Stimulated activated CD8-positive, alpha-beta memory T cell treated with anti-CD3 and anti-CD28 coated beads, Interleukin-12 subunit alpha, Interleukin-12 subunit beta, amount 100 ng/mL, for 24 hours (primary cell): Measurements from ENCODE around the gene ANKUB1.
"Not testable (repeated sequence)": the region's sequence is repeated elsewhere in the genome, so short reads cannot be mapped to it uniquely, and the experiment has no call there.

Experiments
- DNase-seq: peaks from one replicate; pipeline ENCODE4 v3.0.0-alpha.2; 2020; ENCODE audit errors: extremely low read depth

The ANKUB1 gene, protein sequence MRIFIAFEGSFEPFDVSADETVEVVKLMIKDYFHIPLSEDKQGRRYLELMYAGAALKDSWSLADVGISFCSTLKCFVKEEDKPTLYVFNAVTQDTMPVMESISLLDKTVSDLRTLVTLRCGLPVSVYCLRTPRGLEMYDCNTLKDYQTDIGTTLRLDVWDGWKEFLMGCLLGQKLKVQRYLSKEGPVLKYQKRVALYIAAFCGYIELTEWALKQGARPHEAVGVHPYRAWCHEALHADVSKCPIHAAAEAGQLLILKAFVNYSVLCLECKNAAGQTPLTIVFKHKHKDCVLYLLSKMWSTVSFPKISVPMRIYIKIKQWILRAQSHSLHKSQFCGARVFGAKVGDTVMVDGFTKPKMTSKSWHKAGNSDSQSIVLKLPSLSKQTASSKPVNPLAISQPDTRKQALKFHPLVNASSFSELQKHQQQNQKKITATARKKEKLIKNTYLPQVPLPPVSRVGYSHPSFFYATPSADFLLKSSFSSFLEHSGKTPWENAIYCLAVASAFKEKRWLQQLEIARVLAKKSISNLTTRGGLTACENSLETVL

DNA sequence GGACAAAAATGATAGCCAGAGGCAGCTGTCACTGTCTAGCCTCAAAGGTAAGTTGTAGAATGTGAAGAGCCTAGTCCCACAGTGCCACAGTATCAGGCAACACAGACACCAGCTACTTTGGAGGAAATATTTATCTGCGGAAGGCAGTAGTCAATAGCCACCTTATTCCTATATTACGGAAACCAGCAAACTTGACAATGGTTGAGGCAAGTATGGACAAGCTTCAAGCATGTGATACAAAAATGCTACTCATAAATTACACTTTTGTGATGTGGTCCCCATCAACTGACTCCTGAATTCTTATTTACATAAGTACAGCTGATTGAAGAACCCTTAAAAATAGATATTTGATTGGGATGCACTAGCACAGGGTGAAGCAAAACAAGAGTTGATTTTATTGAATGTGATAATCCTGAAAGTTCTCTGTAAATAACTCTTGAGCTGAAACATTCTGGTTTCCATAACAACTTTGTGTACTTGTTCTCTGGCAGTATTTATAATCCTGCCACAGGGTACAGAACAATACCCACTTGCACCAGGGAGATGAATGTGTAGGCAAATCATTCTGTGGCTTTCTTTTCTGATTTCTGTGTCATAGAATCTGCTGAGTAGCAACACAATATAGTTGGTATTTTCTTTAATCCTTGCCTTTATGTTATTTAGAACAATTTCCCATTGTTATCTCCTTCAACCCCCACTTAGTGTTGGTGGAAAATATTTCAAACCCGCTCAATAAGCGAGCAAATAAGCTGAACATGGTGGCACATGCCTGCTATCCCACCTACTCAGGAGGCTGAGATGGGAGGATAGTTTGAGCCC lies at the start of gene ANKUB1:
TSS of gene ANKUB1 (minus strand) at position 103 of the 819 bp plus-strand sequence. CDS start 188 bp downstream, outside the sequence.
- no peak for DNase-seq

DNA sequence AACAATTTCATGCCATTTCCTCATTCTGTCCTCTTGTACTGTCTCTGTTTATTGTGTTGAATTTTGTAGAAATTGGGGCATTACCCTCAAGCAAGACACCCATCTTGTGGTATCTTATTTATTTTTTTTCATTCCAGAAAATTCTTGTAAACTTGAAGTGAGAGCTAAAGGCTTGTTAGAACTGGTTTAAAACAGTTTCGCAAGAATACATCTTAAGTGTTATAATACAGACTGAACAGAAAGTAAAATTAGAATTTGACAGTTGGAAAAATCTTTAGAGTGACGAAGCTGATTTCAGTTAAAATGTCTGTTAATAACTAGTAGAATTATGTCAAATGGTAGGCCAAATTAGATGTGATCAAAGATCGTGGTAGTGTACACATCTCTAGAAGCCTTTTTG lies 47.5 kb upstream of the ANKUB1 start:
- no peak for DNase-seq

DNA sequence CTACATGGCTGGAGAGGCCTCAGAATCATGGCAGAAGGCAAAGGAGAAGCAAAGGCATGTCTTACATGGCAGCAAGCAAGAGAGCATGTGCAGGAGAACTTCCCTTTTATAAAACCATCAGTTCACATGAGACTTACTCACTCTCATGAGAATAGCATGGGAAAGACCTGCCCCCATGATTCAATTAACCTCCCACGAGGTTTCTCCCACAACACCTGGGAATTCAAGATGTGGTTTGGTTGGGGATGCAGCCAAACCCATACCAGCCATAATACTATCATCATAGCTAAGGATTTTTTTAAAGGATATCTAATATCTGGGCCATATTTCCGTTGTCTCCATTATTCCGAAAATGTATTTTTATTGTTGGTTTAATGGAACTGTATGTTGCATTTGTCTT lies 47.1 kb upstream of the ANKUB1 start:
- not testable (repeated sequence) for DNase-seq

DNA sequence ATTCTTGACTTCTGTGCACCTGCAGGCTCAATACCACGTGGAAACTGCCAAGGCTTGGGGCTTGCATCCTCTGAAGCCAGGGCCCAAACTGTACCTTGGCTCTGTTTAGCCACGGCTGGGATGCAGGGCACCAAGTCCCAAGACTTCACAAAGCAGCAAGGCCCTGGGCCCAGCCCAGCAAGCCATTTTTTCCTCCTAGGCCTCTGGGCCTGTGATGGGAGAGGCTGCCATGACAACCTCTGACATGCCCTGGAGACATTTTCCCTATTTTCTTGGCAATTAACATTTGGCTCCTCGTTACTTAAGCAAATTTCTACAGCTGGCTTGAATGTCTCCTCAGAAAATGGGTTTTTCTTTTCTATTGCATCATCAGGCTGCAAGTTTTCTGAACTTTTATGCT lies 46.1 kb upstream of the ANKUB1 start:
- DNase-seq, result not testable (repeated sequence)

DNA sequence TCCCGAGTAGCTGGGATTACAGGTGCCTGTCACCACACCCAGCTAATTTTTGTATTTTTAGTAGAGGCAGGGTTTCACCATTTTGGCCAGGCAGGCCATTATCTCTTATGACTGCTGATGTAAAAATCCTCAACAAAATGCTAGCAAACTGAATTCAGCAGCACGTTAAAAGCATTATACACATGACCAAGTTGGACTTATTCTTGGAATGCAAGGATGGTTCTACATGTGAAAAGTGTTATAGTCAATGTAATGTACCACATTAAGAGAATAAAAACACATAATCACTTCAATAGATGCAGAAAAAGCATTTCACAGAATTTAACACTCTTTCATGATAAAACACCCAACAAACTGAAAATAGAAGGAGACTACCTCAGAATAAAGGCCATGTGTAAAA lies 40.9 kb upstream of the ANKUB1 start:
- DNase-seq, result no peak

DNA sequence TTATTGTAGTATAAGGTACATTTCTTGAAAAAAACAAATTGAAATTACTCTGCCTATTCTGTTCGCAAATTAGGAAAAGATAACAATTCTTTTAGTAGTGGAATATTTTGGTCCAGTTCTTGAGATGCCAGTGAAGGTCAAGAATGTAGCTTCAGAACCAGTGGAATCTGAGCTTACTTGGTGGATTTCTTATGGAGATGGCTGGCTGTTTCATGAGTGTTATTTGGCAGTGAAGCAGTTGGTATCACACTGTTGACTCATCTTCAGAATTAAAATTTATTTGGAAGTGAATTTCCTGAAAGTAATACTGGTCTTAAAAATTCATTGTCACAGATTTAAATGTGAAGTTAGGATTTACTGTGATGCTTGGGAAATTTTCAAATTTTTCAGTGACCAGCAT lies 39.7 kb upstream of the ANKUB1 start:
- DNase-seq, result no peak

DNA sequence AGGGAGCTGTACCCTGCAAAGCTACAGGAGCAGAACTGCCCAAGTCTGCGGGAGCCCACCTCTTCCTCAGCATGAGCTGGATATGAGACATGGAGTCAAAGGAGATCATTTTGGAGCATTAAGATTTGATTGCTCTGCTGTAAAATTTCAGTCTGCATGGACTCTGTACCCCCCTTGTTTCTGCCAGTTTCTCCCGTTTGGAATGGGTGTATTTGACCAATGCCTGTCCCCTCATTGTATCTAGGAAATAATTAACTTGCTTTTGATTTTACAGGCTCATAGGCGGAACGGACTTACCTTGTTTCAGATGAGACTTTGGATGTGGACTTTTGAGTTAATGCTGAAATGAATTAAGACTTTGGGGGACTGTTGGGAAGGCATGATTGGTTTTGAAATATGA lies 39.0 kb upstream of the ANKUB1 start:
- no peak for DNase-seq

DNA sequence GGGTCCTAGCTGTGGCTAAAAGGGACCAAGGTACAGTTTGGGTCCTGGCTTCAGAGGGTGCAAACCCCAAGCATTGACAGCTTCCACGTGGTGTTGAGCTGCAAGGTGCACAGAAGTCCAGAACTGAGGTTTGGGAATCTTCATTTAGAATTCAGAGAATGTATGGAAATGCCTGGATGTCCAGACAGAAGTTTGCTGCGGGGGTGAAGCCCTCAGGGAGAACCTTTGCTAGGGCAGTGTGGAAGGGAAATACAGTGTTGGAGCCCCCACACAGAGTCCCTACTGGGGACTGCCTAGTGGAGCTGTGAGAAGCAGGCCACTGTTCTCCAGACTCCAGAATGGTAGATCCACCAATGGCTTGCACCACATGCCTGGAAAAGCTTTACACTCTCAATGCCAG lies 38.5 kb upstream of the ANKUB1 start:
- no peak for DNase-seq

DNA sequence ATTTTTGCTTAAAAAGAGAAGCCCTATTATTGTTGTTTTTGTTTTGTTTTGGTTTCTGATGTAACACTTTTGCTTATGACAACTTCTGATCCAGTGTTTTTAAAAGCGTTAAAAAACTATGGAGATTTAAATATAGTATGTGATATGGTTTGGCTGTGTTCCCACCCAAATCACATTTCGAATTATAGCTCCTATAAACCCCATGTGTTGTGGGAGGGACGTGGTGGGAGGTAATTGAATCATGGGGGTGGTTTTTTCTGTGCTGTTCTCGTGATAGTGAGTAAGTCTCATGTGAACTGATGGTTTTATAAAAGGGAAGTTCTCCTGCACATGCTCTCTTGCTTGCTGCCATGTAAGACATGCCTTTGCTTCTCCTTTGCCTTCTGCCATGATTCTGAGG lies 37.3 kb upstream of the ANKUB1 start:
- not testable (repeated sequence) for DNase-seq

DNA sequence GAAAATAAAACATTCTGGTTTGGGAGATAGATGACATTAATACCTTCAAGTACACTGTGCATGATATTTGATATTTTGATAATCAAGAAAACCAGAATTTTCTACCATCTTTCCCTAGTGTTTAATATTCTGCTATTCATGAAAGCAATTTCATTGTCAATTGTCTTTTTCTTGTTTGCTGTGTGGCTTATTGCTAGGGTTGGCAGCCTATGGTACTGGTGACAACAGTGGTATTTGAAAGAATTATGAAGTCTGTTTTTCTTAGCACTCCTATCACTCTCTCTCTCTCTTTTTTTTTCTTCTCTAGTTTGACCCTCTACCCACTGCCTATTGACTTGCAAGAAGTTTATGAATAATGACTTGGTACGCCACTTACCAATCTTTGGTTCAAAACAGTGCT lies 36.0 kb upstream of the ANKUB1 start:
- DNase-seq, result no peak

DNA sequence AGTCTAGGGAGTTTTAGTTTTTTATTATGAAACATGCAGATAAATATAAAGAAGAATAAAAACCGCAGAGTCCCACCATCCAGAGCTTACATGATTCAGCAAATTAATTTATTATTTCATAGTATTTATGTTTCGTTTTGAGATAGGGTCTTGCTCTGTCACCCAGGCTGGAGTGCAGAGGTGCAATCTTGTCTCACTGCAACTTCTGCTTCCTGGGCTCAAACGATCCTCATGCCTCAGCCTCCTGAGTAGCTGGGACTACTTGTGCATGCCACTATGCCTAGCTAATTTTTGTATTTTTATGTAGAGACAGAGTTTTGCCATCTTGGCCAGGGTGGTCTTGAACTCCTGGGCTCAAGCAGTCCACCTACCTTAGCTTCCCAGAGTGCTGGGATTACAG lies 34.3 kb upstream of the ANKUB1 start:
- DNase-seq, result no peak

DNA sequence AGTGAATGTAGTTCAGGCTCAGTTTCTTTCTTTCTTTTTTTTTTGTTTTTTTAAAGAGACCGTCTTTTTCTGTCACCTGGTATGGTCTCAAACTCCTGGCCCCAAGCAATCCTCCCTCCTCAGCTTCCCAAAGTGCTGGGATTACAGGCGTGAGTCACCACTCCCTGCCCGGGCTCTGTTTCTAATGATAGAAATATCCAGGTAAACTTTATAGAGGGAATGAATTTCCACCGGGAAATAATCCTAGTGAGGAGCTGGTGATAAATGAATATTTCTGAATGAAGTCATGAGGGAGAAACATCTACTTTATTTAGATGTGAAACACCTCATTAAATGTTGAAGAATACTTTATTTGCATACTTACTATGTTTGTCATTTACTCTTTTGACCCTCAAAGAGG lies 27.8 kb upstream of the ANKUB1 start:
- no peak for DNase-seq

DNA sequence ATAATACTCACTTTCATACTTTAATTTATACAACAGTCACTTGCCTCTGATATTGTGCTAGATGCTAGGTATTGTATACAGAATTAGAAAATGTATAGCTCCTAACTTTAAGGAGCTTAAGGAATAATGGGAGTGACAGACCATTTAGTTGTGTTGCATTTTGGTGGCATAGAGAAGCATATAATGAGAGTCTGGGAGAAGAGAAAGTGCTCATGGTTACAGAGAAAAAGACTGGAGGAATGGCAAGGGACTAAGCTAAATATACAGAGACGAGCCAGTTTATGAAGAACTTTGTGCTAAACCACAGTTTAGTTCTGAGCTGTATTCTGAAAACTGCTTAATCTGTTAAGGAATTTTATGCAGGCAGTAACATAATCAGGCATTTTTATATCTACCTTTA lies 27.1 kb upstream of the ANKUB1 start:
- no peak for DNase-seq

DNA sequence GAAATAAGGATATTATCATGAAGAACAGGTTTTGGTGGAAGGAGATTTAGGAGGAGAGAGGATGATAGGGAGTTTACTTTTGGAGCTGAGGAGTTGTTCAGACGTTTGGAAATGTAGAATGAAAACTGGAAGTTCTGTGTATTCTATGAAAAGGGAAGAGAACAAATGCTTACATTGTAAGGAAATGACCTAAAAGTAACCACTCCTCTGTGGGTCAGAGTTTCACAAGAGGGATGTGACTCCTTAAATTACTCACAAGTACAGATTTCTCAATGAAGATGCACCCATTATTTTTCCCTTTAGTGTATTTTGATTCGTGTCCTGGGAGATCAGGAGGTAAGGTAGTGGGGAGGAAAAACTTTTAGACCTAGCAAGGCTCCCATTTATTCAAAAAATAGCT lies 24.6 kb upstream of the ANKUB1 start:
- no peak for DNase-seq

DNA sequence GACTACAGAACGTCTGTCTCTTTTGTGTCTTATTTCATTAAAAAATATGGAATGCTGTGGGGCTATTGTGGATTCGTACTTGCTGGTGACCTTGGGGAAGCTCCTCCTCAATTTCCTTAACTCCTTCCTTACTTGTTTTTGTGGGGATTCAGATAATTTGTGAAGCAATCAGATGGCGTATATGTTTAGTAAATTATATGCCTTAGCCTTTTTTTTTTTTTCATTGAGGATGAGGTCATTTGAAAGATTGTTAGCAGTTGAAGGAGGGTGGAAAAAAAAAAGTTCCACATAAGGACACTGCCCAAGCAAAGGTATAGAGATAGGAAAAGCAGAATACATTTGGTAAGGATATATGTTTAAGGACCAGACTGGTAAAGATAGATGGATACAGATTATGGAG lies 24.0 kb upstream of the ANKUB1 start:
- DNase-seq, result no peak

DNA sequence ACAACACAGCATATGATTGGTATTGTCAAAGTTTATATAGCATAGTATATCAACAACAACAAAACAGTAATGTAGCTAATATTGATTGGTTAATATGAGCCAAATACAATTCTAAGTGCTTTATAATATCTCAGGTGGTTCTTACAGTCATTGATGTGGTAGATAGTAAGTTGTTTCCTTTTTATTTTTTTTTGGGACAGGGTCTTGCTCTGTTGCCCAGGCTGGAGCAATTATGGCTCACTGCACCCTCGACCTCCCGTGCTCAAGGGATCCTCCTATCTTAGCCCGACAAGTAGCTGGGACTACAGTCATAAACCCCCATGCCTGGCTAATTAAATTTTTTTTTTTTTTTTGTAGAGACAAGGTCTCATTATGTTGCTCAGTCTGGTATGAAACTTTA lies 23.4 kb upstream of the ANKUB1 start:
- DNase-seq, result no peak

DNA sequence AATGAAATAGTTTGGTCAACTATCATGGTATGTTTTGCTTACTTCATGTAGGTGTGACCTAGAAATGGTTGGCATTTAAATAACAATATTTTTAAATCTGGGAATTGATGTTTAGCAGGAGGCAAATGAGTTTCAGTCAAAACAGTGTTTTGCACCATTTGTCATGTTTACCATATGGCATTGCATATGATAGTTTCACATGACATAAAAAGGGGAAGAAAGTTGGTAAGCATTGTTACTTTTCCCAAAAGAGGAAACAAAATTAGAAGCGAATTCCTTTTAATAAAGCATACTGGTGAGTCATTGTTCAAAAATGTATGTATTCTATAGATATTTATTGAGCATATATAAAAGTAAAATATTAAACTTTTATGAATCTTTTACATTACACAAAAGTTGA lies 23.0 kb upstream of the ANKUB1 start:
- no peak for DNase-seq

DNA sequence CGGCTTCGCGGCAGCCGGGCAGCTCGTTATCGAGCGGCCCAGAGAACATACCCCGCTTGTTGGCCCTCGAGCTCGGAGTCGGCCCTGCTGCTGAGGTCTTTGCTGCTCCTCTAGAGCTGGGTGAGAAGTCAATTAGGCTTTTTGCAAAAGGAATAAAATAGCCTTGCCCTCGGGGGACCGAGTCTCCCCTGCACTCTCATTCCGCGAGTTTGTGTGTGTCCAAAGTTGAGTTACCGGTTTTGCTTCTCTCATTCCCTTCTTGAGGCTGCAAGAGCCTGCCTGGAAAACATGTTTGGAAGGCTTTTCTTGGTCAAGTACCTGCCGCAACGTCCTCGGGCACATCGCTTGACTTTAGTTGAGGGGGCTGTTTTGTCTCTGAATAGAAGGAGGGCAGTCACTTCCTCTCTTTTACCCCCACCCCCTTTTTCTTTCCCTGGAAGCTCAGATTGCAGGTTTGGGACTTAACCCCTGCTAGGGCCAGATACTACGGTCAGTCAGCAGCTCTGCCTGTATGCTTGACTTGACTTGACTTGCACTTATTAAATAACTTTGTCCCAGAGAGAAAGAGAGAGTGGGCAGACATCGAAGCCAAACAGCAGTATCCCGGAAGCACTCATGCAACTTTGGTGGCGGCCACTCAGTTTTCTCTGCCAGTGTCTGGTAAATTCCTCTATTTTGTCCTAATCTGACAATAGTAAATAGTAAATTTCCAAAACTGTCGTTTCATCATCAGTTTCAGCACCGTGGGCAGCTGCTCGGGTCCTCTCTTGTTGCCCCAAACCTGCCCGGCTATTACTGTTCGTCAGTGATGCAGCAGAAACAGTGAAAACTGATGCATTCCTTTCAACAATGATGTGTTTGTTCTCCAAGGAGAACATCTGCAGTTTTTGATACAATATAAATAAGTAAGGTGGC lies 21.3 kb upstream of the ANKUB1 start:
- DNase-seq, result no peak

DNA sequence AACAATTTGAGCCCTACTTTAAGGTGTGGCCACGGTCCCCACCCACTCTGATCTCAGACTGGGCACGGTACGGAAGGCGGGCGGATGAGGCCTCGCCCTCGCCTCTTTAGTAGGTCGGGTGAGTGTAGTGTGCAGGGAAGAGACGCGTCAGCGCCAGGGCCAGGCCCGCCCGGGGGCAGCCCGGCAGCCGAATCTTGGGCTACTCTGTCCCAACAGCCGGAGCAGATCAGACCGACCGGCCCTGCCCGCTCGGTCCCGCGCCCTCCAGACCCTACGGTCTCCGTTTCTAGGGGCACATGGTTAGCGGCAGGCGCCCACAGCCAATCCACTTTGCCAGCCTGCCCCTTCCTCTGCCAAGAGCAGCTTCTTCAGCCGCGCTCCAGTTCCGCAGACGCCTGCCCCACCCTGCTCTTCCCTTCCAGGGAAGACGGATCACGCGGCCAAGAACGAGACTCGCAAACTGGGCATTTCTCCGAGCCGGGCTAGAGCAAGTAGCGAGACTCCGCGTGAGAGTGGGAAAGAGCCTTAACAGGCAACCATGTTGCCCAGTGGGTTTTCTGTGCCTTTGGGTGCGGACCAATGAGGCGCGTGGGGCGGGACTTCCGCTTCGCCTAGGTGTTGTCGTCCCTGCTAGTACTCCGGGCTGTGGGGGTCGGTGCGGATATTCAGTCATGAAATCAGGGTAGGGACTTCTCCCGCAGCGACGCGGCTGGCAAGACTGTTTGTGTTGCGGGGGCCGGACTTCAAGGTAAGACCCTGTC lies 20.4 kb upstream of the ANKUB1 start, which contains the start of gene RNF13:
TSS of gene RNF13 (plus strand) at position 610 of the 761 bp plus-strand sequence. CDS start 32,812 bp downstream, outside the sequence.
- peak; percentile 89 for DNase-seq

DNA sequence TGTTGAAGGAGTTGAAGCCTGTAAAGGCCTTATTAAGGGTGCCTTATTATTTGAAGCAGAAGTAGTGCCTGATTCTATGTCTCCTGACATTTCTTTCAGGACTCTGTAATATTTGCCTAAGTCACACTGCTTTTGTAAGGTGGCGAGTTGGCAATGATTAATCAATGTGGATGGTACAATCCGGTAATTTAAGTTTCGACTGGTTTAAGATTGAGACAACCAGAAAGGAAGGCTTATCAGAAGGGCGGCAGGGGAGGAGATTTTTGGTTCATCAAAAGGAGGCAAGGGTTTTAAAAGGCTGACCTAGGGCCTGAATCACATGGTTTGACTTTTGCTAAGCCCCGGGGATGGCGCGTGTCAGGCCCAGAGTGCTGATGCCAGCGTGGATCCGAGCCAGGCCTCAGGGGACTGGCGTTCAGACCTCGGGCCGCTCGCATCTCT lies 19.8 kb upstream of the ANKUB1 start:
- no peak for DNase-seq

DNA sequence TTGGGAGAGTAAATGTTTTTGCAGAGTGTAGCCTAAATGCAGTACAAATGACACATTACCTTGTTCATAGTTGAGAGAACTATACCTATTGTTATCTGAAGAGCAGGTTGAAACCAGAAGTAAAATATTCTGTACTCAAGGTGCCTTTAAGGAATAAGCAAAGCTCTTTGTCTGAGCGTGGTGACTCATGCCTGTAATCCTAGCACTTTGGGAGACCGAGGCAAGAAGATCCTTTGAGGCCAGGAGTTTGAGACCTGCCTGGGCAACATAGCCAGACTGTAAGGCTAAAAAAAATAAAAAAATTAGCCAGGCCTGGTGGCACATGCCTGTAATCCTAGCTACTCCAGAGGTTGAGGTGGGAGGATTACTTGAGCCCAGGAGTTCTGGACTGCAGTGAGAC lies 18.5 kb upstream of the ANKUB1 start:
- DNase-seq, result no peak
